Right lobe of liver (tissue), 6 donors: ENCODE results near the gene PDIA4. TPM values are rescaled to one million over a fixed set of nuclear protein-coding genes. Genes with fewer than 3 reads are reported as not detected.

Experiments used
- ATAC-seq, 4 donors: fragments of 200-7000 bp; cut with Tn5 transposase; one replicate each; pipeline ENCODE4 v1.9.1; 2020; ENCODE audit warnings: mild to moderate bottlenecking in 4 of 4, moderate library complexity in 4 of 4
- DNase-seq, 3 donors: peaks; one replicate each; pipeline ENCODE4 v3.0.0-alpha.2; 2020
- H3K27ac ChIP-seq, 3 donors: fragments of 200-600 bp; one replicate each; pipeline ENCODE4 v1.8.0; 2022
- H3K27me3 ChIP-seq, 2 donors: fragments of 200-600 bp; one replicate each; pipeline ENCODE4 v1.8.0; 2022
- H3K36me3 ChIP-seq, 4 donors: fragments of 200-600 bp; sonication (generic) in 1 of 4; one replicate each; pipeline versions ENCODE4 v1.5.1 to v1.8.0; 2017 to 2022; ENCODE audit warnings: control low read depth in 1 of 4
- H3K4me1 ChIP-seq, 4 donors: fragments of 200-600 bp; sonication (generic) in 1 of 4; one replicate each; pipeline versions ENCODE4 v1.5.1 to v1.8.0; 2017 to 2022; ENCODE audit warnings: control low read depth in 1 of 4
- H3K4me3 ChIP-seq, 3 donors: fragments of 200-600 bp; one replicate each; pipeline ENCODE4 v1.8.0; 2022
- H3K9me3 ChIP-seq, 4 donors: fragments of 200-600 bp; sonication (generic) in 1 of 4; one replicate each; pipeline versions ENCODE4 v1.5.1 to v1.8.0; 2017 to 2022; ENCODE audit warnings: control low read depth in 1 of 4
- POLR2A ChIP-seq: fragments of 450-650 bp; IDR thresholded peaks from one replicate; pipeline ENCODE4 v1.6.1; 2017; ENCODE audit warnings: antibody characterized with exemption, mild to moderate bottlenecking
- WGBS: methylation state at CpG from one replicate; pipeline ENCODE4 v1.1.6; 2018; ENCODE audit warnings: low coverage, low lambda C conversion rate; ENCODE audit not compliant: insufficient coverage; ENCODE audit errors: missing lambda C conversion rate; 5-methylcytosine and 5-hydroxymethylcytosine counted together
- intact Hi-C, 2 donors: fragments of 100-400 bp; cut with DNase I; formaldehyde crosslinking; loops; one replicate each; pipeline versions ENCODE4 v1.11.2 to v1.14.1; 2022
- total RNA-seq, 6 experiments: library from RNA; depleted of rRNA in 2 of 6; stranded (reverse); fragments of >200 nt in 2 of 6; fragmentation: NEBNext Ultra II Directional in 3 of 6; extraction: Animal tissue kit (Norgen Biotek cat#: 25700) in 3 of 6; gene quantifications; one replicate each; pipeline versions ENCODE4 v1.1.0 to v1.2.4, GENCODE V29; 2016 to 2023
- TF ChIP-seq, protein P1 (sequence below), 4 donors: fragments of 200-600 bp in 3 of 4; fragments of 450-650 bp in 1 of 4; IDR thresholded peaks; one replicate each; pipeline versions ENCODE4 v1.5.1 to v1.8.0; 2016 to 2022; ENCODE audit warnings: antibody characterized with exemption in 4 of 4, mild to moderate bottlenecking in 2 of 4
- donor health status: DM: no; HTN: yes; CAD: no.
- donor health status: DM: no; HTN: no; CAD: no.
- donor health status: DM: no; HTN: no; CAD: no.
- donor health status: DM: no; HTN: yes; CAD: no.
- donor health status: DM: no; HTN: yes; CAD: no.

Gene PDIA4
- total RNA-seq, 6 experiments from 2014 or later, result 218 to 368 (median 272) TPM

DNA sequence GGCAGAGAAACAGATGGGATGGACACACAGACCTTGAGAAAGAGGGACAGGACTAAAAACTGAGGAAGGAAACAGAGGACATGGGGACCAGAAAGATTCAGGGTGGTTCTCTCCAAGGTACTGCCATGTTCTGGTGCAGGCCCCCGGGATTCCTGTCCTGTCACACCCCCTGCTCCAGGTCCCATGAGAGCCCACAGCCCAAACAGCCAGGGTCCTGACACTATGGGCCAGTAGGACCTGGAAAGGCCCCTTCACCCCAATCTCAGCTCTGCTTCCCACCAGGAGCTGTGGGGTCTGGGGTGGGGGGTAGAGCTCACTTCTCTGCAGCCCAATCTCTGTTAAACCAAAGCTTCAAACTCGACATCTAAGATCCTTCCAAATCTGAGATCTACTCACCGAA lies 21.2 kb downstream of the PDIA4 start:
- TF ChIP-seq, protein P1, sequence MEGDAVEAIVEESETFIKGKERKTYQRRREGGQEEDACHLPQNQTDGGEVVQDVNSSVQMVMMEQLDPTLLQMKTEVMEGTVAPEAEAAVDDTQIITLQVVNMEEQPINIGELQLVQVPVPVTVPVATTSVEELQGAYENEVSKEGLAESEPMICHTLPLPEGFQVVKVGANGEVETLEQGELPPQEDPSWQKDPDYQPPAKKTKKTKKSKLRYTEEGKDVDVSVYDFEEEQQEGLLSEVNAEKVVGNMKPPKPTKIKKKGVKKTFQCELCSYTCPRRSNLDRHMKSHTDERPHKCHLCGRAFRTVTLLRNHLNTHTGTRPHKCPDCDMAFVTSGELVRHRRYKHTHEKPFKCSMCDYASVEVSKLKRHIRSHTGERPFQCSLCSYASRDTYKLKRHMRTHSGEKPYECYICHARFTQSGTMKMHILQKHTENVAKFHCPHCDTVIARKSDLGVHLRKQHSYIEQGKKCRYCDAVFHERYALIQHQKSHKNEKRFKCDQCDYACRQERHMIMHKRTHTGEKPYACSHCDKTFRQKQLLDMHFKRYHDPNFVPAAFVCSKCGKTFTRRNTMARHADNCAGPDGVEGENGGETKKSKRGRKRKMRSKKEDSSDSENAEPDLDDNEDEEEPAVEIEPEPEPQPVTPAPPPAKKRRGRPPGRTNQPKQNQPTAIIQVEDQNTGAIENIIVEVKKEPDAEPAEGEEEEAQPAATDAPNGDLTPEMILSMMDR (IDR thresholded peaks at IDR 0.05), result no peak
- TF ChIP-seq POLR2A, result no peak
- H3K27me3 ChIP-seq, result no peaks in the 10 kb centered on the region
- intact Hi-C loops, result loop anchor here in 1 of 2 donors (10.0 kb wide), 1 partner anchor 88 kb away; the partner anchor contains the start of gene ZNF786
- H3K9me3 ChIP-seq, result no peaks in the 10 kb centered on the region
- H3K4me3 ChIP-seq, result no peak overlapping the region
- H3K27ac ChIP-seq, result no peak overlapping the region
- DNase-seq, result peak in 1 of 3 donors; percentile 37
- H3K36me3 ChIP-seq, result peaks cover 0 to 97% (median 59%) of the 10 kb centered on the region in 4 donors
- ATAC-seq, result no peak
- WGBS, result 42% methylated on average over 2 of the region's 3 CpGs
- no peaks in the 10 kb centered on the region for H3K4me1 ChIP-seq

DNA sequence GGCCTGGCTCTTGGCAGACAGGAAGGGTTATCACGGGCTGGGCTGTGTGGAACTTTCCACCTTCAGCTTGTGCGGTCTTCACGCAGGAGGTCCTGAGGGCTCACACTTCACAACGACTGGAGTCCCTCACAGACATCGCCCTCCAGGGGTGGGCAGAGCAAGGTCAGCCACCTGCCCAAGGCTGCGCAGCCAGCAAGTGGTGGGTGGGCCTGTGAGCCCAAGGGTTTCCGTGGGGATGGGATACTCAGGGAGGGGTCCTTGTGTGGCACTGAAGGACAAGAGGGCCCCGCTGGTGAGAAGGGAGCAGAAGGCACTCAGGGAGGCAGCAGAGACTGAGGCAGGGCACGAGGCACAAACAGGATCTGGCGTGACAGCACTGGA lies 22.0 kb downstream of the PDIA4 start:
- intact Hi-C loops, result loop anchor here in 1 of 2 donors (10.0 kb wide), 1 partner anchor 88 kb away; the partner anchor contains the start of gene ZNF786
- H3K9me3 ChIP-seq, result no peaks in the 10 kb centered on the region
- peaks cover 0 to 96% (median 53%) of the 10 kb centered on the region in 4 donors for H3K36me3 ChIP-seq
- peak in 1 of 3 donors; percentile 35 for DNase-seq
- no peak overlapping the region for H3K27ac ChIP-seq
- peak in 3 of 4 donors; percentile 2 to 5 (median 3) for ATAC-seq
- no peaks in the 10 kb centered on the region for H3K4me1 ChIP-seq
- no peak overlapping the region for H3K4me3 ChIP-seq
- TF ChIP-seq POLR2A, result no peak
- TF ChIP-seq, protein P1 (IDR thresholded peaks at IDR 0.05), result no peak
- WGBS, result 82% methylated on average over 9 of the region's 10 CpGs
- no peaks in the 10 kb centered on the region for H3K27me3 ChIP-seq

DNA sequence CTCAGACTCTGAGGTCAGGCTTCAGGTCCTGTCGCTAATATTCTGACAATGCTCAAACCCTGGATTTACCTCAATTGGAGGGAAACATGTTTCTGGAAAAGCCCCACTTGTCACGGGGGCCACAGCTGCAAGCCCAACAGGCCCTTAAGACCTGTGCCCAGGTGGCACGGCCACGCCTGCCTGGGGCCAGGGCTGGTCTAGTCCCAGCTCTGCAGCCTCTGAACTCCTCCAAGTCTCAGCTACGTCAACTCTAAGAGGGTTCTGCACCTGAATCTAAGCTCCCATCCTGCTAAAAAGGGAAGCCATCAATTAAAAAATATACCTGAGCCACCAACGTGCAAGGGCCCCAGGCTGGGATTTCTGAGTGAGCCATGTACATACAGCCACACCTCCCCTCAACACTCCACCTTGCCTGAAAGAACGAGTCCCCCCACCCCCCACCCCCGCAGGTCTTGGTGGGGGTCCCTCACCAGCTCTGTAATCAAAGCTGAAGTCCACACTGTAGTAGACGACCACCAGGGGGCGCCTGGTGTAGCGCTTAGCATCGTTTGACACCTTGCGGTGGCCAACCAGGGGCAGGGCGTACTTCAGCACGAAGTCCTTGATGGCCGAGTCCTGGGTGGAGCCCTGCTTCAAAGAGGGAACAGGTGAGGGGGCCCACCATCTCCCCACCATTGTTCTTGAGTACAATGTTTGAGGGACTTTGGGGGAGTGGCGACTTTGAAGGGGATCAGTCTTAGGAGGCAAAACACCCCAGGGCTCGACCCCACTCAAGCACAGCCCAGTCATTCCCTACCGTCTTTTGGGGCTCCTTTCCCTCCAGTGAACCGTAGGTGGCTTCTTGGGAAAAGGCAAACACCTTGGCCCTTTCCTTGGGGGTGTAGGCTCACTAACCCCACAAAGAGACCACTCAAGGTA lies 22.6 kb downstream of the PDIA4 start:
- H3K4me3 ChIP-seq, result no peak overlapping the region
- TF ChIP-seq POLR2A, result no peak
- TF ChIP-seq, protein P1 (IDR thresholded peaks at IDR 0.05), result peak; percentile 66 to 77 (median 72)
- intact Hi-C loops, result loop anchor here in 1 of 2 donors (10.0 kb wide), 1 partner anchor 89 kb away; the partner anchor contains the start of gene ZNF786
- H3K27me3 ChIP-seq, result no peaks in the 10 kb centered on the region
- H3K27ac ChIP-seq, result no peak overlapping the region
- WGBS, result 43% methylated on average over 3 of the region's 20 CpGs
- H3K36me3 ChIP-seq, result peaks cover 0 to 90% (median 49%) of the 10 kb centered on the region in 4 donors
- DNase-seq (peak; percentile 76 to 83 (median 82)), ATAC-seq (peak; percentile 68 to 85 (median 76))
- H3K4me1 ChIP-seq, result no peaks in the 10 kb centered on the region
- H3K9me3 ChIP-seq, result no peaks in the 10 kb centered on the region

DNA sequence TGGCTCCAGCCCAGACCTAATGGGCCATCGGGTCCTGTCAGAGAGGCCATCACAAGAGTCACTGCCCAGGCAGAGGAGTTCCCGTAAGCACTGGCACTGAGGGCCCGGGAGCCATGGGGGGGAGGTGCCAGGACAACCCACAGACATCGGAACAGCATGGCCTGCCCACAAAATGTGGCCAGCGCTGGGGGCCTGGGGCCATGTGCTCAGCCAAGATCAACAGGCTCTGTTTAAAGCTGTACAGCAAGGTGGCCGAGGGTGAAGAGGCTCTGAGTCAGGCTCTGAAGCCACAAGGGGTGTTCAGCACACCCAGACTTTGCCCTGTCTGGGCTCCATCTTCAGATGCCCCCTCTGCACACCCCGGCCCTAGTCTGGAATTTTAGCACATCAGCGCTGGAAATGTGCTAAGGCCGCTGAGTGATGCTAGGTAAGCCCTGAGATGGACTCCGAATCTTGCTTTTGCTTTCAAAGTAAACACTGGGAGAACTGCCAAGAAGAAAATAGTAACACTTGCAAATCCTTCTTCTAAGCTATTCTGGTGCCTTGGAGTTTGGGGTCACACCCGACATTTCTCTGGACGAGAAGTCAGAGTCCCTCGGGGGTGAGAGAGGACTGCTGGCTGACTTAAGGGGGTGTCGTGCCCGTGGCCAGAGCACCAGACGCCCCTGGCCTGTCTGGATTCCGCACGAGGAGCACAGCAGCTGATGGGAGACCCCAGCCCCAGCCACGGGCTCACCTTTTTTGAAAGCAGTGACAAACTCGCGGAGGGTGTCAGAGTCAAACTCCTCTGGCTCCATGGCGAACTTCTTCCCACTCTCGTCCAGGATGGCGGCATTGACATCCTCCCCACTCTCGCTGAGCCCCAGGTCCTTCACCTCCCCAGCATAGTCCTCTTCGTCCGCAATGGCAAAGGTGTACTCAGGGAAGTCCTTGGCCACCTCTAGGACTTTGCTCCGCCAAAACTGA lies 23.6 kb downstream of the PDIA4 start:
- 72% methylated on average over 6 of the region's 28 CpGs for WGBS
- TF ChIP-seq, protein P1 (IDR thresholded peaks at IDR 0.05), result no peak
- no peak for TF ChIP-seq POLR2A
- Histone ChIP-seq H3K4me1 (no peaks in the 10 kb centered on the region), H3K27me3 (no peaks in the 10 kb centered on the region), H3K36me3 (peaks cover 0 to 80% (median 43%) of the 10 kb centered on the region in 4 donors), H3K9me3 (no peaks in the 10 kb centered on the region), H3K27ac (no peak overlapping the region), H3K4me3 (no peak overlapping the region)
- peak in 1 of 3 donors; percentile 32 for DNase-seq
- peak in 1 of 4 donors; percentile 5 for ATAC-seq
- intact Hi-C loops, result loop anchor here in 1 of 2 donors (10.0 kb wide), 1 partner anchor 90 kb away; the partner anchor contains the start of gene ZNF786
